ENCODE measurements around the gene MME. TPM values are rescaled to one million over a fixed set of nuclear protein-coding genes. Genes with fewer than 3 reads are reported as not detected.

MME gene
- total and polyA plus RNA-seq, 10 of the 15 experiments (the other 5 are each of a cell fraction or from before 2014, with no cell fraction given): under 0.01 to 0.23 (median 0.09) TPM; not detected in 3

DNA sequence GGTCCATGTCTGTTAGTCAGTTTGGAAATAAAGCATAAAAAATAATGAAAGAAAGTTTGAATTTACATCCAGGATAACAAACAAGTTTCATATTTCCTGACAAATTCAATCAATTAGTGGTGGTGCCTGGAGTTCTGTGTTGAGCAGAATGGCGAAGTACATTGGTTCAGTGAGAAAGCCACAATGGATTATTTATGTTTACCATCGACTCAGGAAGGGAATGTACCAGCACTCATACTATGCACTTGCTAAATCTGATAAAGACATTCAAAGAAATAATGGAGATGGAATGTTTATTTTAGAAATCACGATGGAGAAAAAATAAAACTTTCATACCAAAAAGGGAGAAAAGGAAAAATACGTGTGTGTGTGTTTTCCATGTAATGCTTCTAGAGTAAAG lies 45.3 kb upstream of the MME start (continued):
- no peak for TF ChIP-seq CEBPB (IDR thresholded peaks at IDR 0.05; ENCODE audit: borderline replicate concordance in 1 of 2, low read depth in 2 of 2, low read length in 2 of 2)
- TF ChIP-seq SUPT20H (IDR thresholded peaks at IDR 0.05; ENCODE audit: borderline replicate concordance, control insufficient read depth, low read depth, low read length): no peak
- no peak for TF ChIP-seq RAD21 (IDR thresholded peaks at IDR 0.05; ENCODE audit: insufficient read depth, low read depth, low read length)

DNA sequence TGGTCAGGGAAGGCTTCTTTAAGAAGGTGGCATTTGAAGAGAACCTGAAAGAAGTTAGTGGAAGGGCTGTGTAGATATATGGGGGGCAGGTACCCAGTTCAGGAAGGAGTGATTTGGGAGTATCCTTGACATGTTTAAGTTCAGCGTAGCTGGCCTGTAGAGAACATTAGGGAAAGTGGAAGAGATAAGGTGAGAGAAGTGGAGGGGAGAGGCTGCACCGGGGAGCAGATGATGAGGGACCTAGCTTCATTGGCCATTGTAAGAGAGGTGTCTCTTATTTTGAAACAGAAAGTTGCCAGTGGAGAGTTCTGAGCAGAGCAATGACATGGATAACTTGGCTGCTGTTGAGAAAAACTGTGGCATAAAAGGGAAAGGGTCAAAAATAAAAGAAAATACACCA lies 44.6 kb upstream of the MME start:
- Histone ChIP-seq H3K4me3 (no peak overlapping the region), H3K27ac (ENCODE audit: control insufficient read depth, insufficient read depth) (no peak overlapping the region), H4K20me1 (ENCODE audit: control insufficient read depth, insufficient read depth) (no peaks in the 10 kb centered on the region), H3K4me2 (ENCODE audit: control insufficient read depth, insufficient read depth) (no peak overlapping the region), H3K9ac (ENCODE audit: control insufficient read depth, insufficient read depth, low read length) (no peak overlapping the region), H3K4me1 (ENCODE audit: control insufficient read depth, insufficient read depth, low read length) (no peaks in the 10 kb centered on the region), H3K9me3 (replicated peaks; ENCODE audit: control insufficient read depth, insufficient read depth, low read length) (no peaks in the 10 kb centered on the region), H3K36me3 (ENCODE audit: control insufficient read depth in 2 of 2, insufficient read depth in 2 of 2, low read length in 1 of 2) (no peaks in the 10 kb centered on the region), H3K27me3 (replicated peaks in 1 of 2; ENCODE audit: control insufficient read depth in 2 of 2, insufficient read depth in 2 of 2, low read length in 1 of 2) (no peaks in the 10 kb centered on the region; a peak in 1 of 4 replicates), H3K79me2 (ENCODE audit: control insufficient read depth, insufficient read depth, low read length) (no peaks in the 10 kb centered on the region), H2AFZ (ENCODE audit: control insufficient read depth, low read depth, low read length) (no peak overlapping the region)
- CTCF ChIA-PET: no interaction called here
- WGBS (ENCODE audit: insufficient coverage, insufficient replicate concordance, low lambda C conversion rate, missing lambda C conversion rate): 22% methylated on average over 2 of the region's 2 CpGs
- RAD21 ChIA-PET (ENCODE audit: unreplicated experiment): no interaction called here
- POLR2A ChIA-PET: no interaction called here
- in situ Hi-C loops (cut with MboI): no loop called here
- SMC1A ChIA-PET (ENCODE audit: uncharacterized antibody, unreplicated experiment): no interaction called here
- intact Hi-C loops (cut with micrococcal nuclease; ENCODE audit: unreplicated experiment): no loop called here
- TF ChIP-seq LARP7 (IDR thresholded peaks at IDR 0.05): no peak
- BruUV-seq (replicated peaks): no TSS peak
- ATAC-seq: no peak
- no peak for FAIRE-seq
- no peak for DNase-seq (ENCODE audit: low read depth, low spot score)

DNA sequence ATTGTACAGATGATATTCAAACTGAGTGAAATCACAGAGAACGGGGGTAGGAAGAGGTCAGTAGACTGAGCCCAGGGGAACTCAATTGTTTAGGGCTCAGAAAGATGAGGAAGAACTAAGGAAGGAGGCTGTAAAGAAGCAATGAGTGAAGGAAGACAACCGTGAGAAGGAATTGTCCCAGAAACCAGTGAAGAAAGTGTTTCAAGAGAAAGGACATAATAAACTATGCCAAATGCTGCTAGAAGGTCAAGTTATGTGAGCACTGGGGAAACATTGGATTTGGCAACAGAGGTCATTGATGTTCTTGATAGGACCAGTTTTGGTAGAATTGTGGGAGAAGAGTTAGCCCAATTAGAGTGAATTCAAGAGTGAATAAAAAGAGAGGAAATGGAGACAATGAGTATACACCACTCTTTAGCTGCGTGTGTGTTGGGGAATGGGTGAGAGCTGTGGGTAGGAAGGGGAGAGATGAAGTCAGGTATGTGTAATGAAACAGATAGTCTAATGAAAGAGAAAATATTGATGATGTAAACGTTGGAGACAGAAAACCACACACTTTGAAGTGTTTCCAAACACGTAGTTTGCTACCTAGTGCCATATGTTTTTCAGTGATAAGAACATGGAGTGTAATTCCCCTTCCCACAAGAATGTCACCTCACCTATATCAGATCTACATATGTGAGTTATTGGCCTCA lies 42.5 kb upstream of the MME start:
- in situ Hi-C loops (cut with MboI): no loop called here
- H2AFZ ChIP-seq (ENCODE audit: control insufficient read depth, low read depth, low read length): no peak overlapping the region
- ATAC-seq: no peak
- TF ChIP-seq CEBPB (IDR thresholded peaks at IDR 0.05; ENCODE audit: borderline replicate concordance in 1 of 2, low read depth in 2 of 2, low read length in 2 of 2): no peak
- TF ChIP-seq TCF12 (IDR thresholded peaks at IDR 0.05; ENCODE audit: low read depth, low read length): no peak
- no peak for TF ChIP-seq KLF5 (IDR thresholded peaks at IDR 0.05; ENCODE audit: partially characterized antibody)
- TF ChIP-seq KDM1A (IDR thresholded peaks at IDR 0.05; ENCODE audit: borderline replicate concordance): no peak
- TF ChIP-seq, protein P1, sequence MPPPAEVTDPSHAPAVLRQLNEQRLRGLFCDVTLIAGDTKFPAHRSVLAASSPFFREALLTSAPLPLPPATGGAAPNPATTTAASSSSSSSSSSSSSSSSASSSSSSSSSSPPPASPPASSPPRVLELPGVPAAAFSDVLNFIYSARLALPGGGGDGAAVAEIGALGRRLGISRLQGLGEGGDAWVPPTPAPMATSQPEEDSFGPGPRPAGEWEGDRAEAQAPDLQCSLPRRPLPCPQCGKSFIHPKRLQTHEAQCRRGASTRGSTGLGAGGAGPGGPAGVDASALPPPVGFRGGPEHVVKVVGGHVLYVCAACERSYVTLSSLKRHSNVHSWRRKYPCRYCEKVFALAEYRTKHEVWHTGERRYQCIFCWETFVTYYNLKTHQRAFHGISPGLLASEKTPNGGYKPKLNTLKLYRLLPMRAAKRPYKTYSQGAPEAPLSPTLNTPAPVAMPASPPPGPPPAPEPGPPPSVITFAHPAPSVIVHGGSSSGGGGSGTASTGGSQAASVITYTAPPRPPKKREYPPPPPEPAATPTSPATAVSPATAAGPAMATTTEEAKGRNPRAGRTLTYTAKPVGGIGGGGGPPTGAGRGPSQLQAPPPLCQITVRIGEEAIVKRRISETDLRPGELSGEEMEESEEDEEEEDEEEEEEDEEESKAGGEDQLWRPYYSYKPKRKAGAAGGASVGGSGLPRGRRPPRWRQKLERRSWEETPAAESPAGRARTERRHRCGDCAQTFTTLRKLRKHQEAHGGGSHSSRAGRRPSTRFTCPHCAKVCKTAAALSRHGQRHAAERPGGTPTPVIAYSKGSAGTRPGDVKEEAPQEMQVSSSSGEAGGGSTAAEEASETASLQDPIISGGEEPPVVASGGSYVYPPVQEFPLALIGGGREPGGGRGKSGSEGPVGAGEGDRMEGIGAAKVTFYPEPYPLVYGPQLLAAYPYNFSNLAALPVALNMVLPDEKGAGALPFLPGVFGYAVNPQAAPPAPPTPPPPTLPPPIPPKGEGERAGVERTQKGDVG (CRISPR knock-in tag; IDR thresholded peaks at IDR 0.05): no peak
- TF ChIP-seq, protein P2, sequence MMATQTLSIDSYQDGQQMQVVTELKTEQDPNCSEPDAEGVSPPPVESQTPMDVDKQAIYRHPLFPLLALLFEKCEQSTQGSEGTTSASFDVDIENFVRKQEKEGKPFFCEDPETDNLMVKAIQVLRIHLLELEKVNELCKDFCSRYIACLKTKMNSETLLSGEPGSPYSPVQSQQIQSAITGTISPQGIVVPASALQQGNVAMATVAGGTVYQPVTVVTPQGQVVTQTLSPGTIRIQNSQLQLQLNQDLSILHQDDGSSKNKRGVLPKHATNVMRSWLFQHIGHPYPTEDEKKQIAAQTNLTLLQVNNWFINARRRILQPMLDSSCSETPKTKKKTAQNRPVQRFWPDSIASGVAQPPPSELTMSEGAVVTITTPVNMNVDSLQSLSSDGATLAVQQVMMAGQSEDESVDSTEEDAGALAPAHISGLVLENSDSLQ (IDR thresholded peaks at IDR 0.05): no peak
- no peak for TF ChIP-seq RELA (IDR thresholded peaks at IDR 0.05; ENCODE audit: borderline replicate concordance, partially characterized antibody)
- no peak for TF ChIP-seq SMARCA5 (IDR thresholded peaks at IDR 0.05)
- TF ChIP-seq SRF (IDR thresholded peaks at IDR 0.05; ENCODE audit: low read depth in 2 of 2, low read length in 2 of 2): no peak

More for the DNA sequence above, 42.5 kb upstream of the MME start:
- Histone ChIP-seq H3K27me3 (replicated peaks in 1 of 2; ENCODE audit: control insufficient read depth in 2 of 2, insufficient read depth in 2 of 2, low read length in 1 of 2) (no peaks in the 10 kb centered on the region; a peak in 1 of 4 replicates), H3K4me3 (no peak overlapping the region), H3K4me1 (ENCODE audit: control insufficient read depth, insufficient read depth, low read length) (no peaks in the 10 kb centered on the region), H4K20me1 (ENCODE audit: control insufficient read depth, insufficient read depth) (no peaks in the 10 kb centered on the region), H3K27ac (ENCODE audit: control insufficient read depth, insufficient read depth) (no peak overlapping the region), H3K4me2 (ENCODE audit: control insufficient read depth, insufficient read depth) (no peak overlapping the region), H3K9me3 (replicated peaks; ENCODE audit: control insufficient read depth, insufficient read depth, low read length) (no peaks in the 10 kb centered on the region), H3K79me2 (ENCODE audit: control insufficient read depth, insufficient read depth, low read length) (no peaks in the 10 kb centered on the region), H3K9ac (ENCODE audit: control insufficient read depth, insufficient read depth, low read length) (no peak overlapping the region), H3K36me3 (ENCODE audit: control insufficient read depth in 2 of 2, insufficient read depth in 2 of 2, low read length in 1 of 2) (no peaks in the 10 kb centered on the region)
- ChIA-PET RAD21 (ENCODE audit: unreplicated experiment) (no interaction called here), SMC1A (ENCODE audit: uncharacterized antibody, unreplicated experiment) (interaction anchor here (0.9 kb wide), 1 partner anchor 22 kb away, joined by 3 read pairs; no protein-coding TSS in a partner anchor), POLR2A (no interaction called here), CTCF (no interaction called here)
- intact Hi-C loops (cut with micrococcal nuclease; ENCODE audit: unreplicated experiment): no loop called here
- DNase-seq (ENCODE audit: low read depth, low spot score) (no peak), FAIRE-seq (no peak)
- WGBS (ENCODE audit: insufficient coverage, insufficient replicate concordance, low lambda C conversion rate, missing lambda C conversion rate): 17% methylated on average over 5 of the region's 5 CpGs
- no TSS peak for BruUV-seq (replicated peaks)

All from GM12878 (cell line).